HG03135 (cell line): ENCODE data around the gene SELENOI.
"Not testable (repeated sequence)": the region's sequence is repeated elsewhere in the genome, so short reads cannot be mapped to it uniquely, and the experiment has no call there.

Experiments
- ATAC-seq: cut with Tn5 transposase; IDR thresholded peaks from one replicate; pipeline ENCODE4 v1.9.1; 2021; ENCODE audit warnings: mild to moderate bottlenecking, moderate library complexity; ENCODE audit not compliant: unreplicated experiment

The SELENOI gene, protein sequence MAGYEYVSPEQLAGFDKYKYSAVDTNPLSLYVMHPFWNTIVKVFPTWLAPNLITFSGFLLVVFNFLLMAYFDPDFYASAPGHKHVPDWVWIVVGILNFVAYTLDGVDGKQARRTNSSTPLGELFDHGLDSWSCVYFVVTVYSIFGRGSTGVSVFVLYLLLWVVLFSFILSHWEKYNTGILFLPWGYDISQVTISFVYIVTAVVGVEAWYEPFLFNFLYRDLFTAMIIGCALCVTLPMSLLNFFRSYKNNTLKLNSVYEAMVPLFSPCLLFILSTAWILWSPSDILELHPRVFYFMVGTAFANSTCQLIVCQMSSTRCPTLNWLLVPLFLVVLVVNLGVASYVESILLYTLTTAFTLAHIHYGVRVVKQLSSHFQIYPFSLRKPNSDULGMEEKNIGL

GRCh38 chr2:26345545-26346453 is at the start of gene SELENOI:
TSS of gene SELENOI (plus strand) at chr2:26346143. CDS start at chr2:26346233, 90 bp downstream.
- peak; percentile 90 for ATAC-seq

DNA sequence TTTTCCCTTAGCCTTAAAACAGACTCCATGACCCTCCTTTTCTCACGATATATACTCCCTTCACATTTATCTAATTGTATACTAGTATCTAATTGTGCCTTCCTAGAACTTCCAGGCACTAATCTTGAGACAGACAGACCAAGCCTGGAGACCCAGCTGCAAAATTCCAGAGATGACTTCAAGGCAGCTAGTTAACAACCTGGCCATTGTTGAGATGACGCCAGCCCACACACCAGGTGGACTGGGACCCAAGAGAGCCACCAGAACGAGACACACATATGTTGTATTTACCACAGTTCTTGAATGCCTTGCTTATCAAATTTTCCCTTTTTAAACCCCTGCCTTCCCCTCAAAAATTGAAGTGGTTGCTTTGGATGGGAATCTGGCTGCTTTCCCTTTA is 48.9 kb upstream of the SELENOI start:
- no peak for ATAC-seq

- no peak for ATAC-seq
These were observed 47.7 kb upstream of the SELENOI start for GRCh38 chr2:26298286-26298637.

DNA sequence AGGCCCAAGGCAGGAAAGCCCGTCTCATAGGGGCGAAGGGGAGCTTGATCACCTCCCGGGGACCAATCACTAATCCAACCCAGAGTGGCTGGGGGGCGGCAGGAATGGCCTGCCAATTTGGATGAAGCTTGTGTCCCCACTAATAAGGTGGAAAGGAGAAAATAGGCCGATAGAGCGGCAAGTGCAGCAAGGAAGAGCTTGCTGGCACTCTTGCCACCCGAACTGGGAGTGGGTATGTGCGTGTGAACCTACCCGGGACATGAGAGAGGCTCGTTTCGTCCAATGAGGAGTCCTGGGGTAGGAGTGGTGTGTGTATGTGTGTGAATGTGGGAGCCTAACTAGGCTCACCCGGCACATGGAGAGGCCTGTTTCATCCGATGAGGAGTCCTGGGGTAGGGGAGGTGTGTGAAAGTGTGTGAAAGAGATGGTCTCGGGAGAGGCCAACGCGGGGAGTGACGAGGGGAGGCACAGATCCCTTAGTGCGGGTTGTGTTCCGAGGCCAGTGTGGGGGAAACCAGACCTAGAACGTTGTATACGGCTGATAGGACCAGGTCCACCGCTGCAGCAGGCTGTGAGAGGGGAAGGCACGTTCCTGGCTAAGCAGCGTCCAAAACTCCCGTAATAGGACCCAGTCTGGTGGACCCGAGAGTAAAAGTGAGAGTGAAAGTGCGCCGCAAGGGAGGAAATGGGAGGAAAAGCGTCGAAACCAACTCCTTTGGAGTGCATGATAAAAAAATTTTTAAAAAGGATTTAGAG is 47.1 kb upstream of the SELENOI start:
- ATAC-seq: no peak

GRCh38 chr2:26299471-26300101 is 46.4 kb upstream of the SELENOI start:
- no peak for ATAC-seq

DNA sequence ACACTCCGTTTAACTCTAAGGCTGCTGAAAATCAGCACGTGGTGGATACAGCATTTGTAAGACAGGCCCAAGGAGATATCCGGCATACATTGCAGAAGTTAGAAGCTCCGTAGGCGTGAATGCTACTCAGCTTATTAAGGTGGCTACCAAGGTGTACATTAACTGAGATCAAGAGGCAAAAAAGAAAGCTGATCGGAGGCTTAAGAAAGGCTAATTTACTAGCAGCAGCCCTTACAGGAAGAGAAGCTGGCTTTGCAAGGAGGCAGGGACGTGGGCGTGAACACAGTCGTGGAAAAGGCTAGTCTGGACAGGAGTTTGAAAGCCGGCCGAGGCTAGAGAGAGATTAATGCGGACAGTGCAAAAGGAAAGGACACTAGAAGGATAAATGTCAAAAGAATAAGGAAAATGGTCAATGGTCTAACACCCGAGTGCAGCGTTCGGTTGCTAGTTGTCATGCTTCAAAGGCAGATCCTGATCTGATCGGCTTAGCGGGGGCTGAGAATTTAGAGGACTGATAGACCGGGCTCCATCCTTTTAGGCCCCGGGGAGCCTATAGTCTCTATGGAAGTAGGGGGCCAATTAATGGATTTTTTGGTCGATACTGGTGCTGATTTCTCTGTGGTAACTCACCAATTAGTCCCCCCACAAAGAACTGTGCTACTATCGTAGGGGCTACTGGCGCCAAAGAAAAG is 45.6 kb upstream of the SELENOI start:
- no peak for ATAC-seq

GRCh38 chr2:26302846-26303245 is 43.1 kb upstream of the SELENOI start:
- ATAC-seq: no peak

DNA sequence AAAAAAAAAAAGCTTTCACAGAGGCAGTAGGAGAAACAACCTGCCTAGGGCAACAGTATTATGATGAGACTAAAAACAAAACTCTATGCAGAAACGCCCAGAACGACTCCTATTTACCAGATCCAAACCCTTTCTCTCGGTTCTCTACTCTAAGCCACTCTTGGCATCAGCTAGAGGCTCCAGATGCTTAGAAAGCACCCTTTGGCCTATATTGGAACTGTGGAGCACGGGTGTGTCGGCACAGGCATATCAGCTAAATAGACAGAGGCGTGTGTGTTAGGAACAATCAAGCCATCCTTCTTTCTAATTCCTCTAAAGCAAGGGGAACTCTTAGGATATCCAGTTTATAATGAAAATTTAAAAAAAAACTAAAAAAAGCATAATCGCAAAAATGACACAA is 40.8 kb upstream of the SELENOI start:
- not testable (repeated sequence) for ATAC-seq

DNA sequence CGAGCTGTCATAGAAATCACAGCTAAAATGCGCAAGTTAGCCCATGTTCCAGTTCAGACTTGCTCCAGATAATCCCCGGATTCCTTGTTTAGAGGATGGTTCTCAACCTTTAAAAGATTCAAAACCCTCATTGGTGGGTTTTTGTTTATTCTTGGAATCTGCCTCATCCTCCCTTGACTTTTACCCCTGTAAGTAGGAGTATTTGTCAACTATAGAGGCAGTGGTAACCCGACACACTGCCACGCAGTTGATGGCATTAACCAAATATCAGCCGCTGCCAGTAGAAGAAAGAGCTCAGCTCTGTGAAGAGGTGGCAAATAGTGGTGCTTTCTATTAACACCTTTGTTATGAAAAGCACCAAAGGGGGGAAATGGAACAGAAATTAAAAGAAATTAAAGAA is 40.4 kb upstream of the SELENOI start:
- no peak for ATAC-seq

DNA sequence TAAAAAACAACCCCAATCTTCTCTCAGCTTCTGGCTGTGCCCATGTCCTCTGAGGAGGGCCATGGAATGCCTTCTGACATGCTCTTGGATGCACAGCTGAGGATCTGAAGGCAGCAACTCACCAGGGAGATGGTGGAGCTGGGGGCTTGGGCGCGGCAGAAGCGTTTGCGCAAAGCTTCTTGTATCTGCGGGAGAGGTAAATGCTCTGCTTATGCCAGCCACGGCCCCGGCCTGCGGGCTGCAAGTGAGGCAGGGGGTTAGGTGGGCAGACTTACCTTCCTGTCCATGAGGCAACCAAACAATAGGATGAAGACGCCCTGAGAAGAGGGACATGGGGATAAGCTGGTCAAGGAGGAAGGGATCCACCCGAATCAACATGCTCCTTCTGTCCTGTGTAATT is 36.0 kb upstream of the SELENOI start:
- no peak for ATAC-seq

- ATAC-seq: no peak
These were observed 33.5 kb upstream of the SELENOI start for GRCh38 chr2:26312471-26312870.

DNA sequence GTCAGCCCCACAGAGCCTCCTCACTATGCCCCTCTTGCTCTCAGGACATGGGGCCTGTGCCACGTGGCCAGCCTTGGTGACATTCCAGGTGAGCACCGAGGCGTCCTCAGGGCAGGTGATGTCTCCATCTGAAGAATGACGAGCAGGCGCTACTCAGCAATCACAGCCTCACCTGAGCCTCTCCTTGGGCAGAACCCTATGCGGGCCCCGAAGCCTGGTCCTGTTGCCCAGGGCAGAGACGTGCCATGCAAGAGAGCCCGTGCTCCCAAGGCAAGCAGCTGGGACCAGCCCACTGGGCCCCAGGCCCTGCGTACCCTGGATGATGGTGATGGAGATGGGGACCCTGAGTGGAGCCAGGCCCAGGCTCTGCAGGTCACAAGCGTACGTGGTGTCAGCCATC is 32.5 kb upstream of the SELENOI start:
- ATAC-seq: no peak

GRCh38 chr2:26314243-26314642 is 31.7 kb upstream of the SELENOI start:
- ATAC-seq: no peak

DNA sequence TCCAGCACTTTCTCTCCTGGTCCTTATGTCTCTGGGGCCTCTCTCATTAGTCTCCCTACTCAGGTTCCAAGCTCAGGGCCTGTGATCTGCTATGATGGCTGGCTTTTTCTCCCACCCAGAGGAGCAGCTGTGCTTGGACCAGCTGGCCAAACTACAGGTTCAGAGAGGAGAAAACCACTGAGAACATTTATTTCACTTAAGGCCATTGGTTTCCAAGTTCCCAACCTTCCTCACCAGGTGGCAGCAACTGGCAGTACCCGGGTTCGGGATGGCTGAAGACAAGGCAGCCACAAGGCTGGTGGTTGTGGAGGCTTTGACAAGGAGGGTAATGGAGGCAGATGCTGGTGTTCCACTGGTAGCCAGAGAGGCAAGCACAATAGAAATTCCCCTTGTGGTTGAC is 29.9 kb upstream of the SELENOI start:
- ATAC-seq: no peak

- ATAC-seq: no peak
These were observed 29.1 kb upstream of the SELENOI start for GRCh38 chr2:26316845-26317244.

- ATAC-seq: no peak
These were observed 28.4 kb upstream of the SELENOI start for GRCh38 chr2:26317377-26318105.

DNA sequence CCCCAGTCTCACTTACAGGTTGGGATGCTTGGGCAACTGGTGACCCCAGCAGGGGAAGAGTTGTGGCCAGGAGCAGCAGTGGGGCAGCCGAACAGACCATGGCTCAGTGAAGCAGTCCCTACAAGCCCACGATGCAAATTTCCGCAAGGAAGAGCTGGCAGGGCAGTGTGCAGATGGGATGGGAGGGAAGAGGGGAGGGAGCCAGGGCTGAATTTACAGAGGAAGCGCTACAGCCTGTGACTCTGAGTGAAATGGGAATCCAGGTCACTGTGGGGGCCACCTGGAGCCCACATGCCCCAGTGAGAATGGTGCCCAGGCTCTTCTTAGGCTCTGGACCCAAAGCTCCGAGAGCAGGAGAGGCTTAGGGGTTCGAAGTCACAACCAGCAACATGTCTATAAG is 27.0 kb upstream of the SELENOI start:
- no peak for ATAC-seq

GRCh38 chr2:26324479-26324878 is 21.5 kb upstream of the SELENOI start:
- ATAC-seq: not testable (repeated sequence)

GRCh38 chr2:26324903-26325302 is 21.0 kb upstream of the SELENOI start:
- ATAC-seq: no peak

GRCh38 chr2:26325851-26326250 is 20.1 kb upstream of the SELENOI start:
- ATAC-seq: no peak
